ELF-1 (cell line): ENCODE measurements around the gene SUB1.
A peak's percentile ranks its signal among the peaks of the same experiment; 100 is the strongest.
"Not testable (repeated sequence)": the region's sequence is repeated elsewhere in the genome, so short reads cannot be mapped to it uniquely, and the experiment has no call there.

Source experiments
- DNase-seq: peaks from one replicate; pipeline ENCODE4 v3.0.0-alpha.2; 2016; ENCODE audit warnings: low read depth, low spot score

Gene SUB1

GRCh38 chr5:32598997-32599549, 13.7 kb downstream of the SUB1 start:
- DNase-seq, result no peak

GRCh38 chr5:32600054-32600622, 14.8 kb downstream of the SUB1 start:
- DNase-seq, result no peak

- no peak for DNase-seq
These were observed 16.4 kb downstream of the SUB1 start for GRCh38 chr5:32601623-32602295.

GRCh38 chr5:32602906-32603305, 17.5 kb downstream of the SUB1 start:
- DNase-seq, result no peak

GRCh38 chr5:32604800-32605765, 19.7 kb downstream of the SUB1 start:
- DNase-seq, result no peak

GRCh38 chr5:32605766-32606152, 20.4 kb downstream of the SUB1 start:
- no peak for DNase-seq

GRCh38 chr5:32612134-32612888, 27.0 kb downstream of the SUB1 start:
- DNase-seq, result no peak

- peak; percentile 83 for DNase-seq
These were observed 27.8 kb downstream of the SUB1 start for GRCh38 chr5:32613050-32613672.

GRCh38 chr5:32615236-32615635, 29.9 kb downstream of the SUB1 start:
- DNase-seq, result no peak

- no peak for DNase-seq
These were observed 33.6 kb downstream of the SUB1 start for GRCh38 chr5:32618962-32619361.

- no peak for DNase-seq
These were observed 35.9 kb downstream of the SUB1 start for GRCh38 chr5:32621256-32621655.

GRCh38 chr5:32625106-32625505, 39.7 kb downstream of the SUB1 start:
- no peak for DNase-seq

- DNase-seq, result no peak
These were observed 40.2 kb downstream of the SUB1 start for GRCh38 chr5:32625547-32625946.

GRCh38 chr5:32627219-32627870, 42.0 kb downstream of the SUB1 start:
- DNase-seq, result no peak

GRCh38 chr5:32628049-32628844, 42.9 kb downstream of the SUB1 start:
- DNase-seq, result no peak

GRCh38 chr5:32630867-32631491, 45.6 kb downstream of the SUB1 start:
- no peak for DNase-seq

GRCh38 chr5:32633017-32633416, 47.7 kb downstream of the SUB1 start:
- not testable (repeated sequence) for DNase-seq

GRCh38 chr5:32638309-32638708, 53.0 kb downstream of the SUB1 start:
- DNase-seq, result peak; percentile 6

GRCh38 chr5:32639943-32640342, 54.6 kb downstream of the SUB1 start:
- DNase-seq, result no peak
